Stimulated activated effector memory CD8-positive, alpha-beta T cell treated with anti-CD3 and anti-CD28 coated beads, Interleukin-12 subunit alpha, Interleukin-12 subunit beta, amount 100 ng/mL, for 72 hours (primary cell): ENCODE measurements around the gene CYP1A2.
"Not testable (repeated sequence)": the region's sequence is repeated elsewhere in the genome, so short reads cannot be mapped to it uniquely, and the experiment has no call there.

Experiments
- ATAC-seq: fragments of 150-1000 bp; cut with Tn5 transposase; 2 replicates; pipeline ENCODE4 v1.10.0; 2021
- DNase-seq, 2 donors: peaks; one replicate each; pipeline ENCODE4 v3.0.0; 2021 to 2022; ENCODE audit warnings: low spot score in 2 of 2
- H3K27ac Mint-ChIP-seq: one replicate; pipeline ENCODE4 v1.8.0; 2022; ENCODE audit warnings: mild to moderate bottlenecking, mixed read lengths
- H3K36me3 Mint-ChIP-seq: one replicate; pipeline ENCODE4 v1.8.0; 2022; ENCODE audit warnings: mild to moderate bottlenecking, mixed read lengths
- H3K4me1 Mint-ChIP-seq: one replicate; pipeline ENCODE4 v1.8.0; 2022; ENCODE audit warnings: mixed read lengths
- H3K4me3 Mint-ChIP-seq: one replicate; pipeline ENCODE4 v1.8.0; 2022; ENCODE audit warnings: mild to moderate bottlenecking, mixed read lengths
- H3K9me3 Mint-ChIP-seq: one replicate; pipeline ENCODE4 v1.8.0; 2022; ENCODE audit warnings: mixed read lengths

The CYP1A2 gene

GRCh38 chr15:74728699-74729098 lies 19.9 kb upstream of the CYP1A2 start:
- H3K4me1 Mint-ChIP-seq: peaks cover 23% of the 10 kb centered on the region
- ATAC-seq, H3K27ac Mint-ChIP-seq, H3K9me3 Mint-ChIP-seq, DNase-seq, H3K36me3 Mint-ChIP-seq, H3K4me3 Mint-ChIP-seq: not testable (repeated sequence)

DNA sequence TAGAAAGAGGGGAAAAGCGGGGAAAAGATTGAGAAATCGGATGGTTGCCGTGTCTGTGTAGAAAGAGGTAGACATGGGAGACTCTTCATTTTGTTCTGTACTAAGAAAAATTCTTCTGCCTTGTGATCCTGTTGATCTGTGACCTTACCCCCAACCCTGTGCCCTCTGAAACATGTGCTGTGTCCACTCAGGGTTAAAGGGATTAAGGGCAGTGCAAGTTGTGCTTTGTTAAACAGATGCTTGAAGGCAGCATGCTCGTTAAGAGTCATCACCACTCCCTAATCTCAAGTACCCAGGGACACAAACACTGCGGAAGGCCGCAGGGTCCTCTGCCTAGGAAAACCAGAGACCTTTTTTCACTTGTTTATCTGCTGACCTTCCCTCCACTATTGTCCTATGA lies 19.3 kb upstream of the CYP1A2 start:
- not testable (repeated sequence) for H3K27ac Mint-ChIP-seq, DNase-seq, ATAC-seq, H3K9me3 Mint-ChIP-seq, H3K36me3 Mint-ChIP-seq, H3K4me3 Mint-ChIP-seq
- peaks cover 19% of the 10 kb centered on the region for H3K4me1 Mint-ChIP-seq

DNA sequence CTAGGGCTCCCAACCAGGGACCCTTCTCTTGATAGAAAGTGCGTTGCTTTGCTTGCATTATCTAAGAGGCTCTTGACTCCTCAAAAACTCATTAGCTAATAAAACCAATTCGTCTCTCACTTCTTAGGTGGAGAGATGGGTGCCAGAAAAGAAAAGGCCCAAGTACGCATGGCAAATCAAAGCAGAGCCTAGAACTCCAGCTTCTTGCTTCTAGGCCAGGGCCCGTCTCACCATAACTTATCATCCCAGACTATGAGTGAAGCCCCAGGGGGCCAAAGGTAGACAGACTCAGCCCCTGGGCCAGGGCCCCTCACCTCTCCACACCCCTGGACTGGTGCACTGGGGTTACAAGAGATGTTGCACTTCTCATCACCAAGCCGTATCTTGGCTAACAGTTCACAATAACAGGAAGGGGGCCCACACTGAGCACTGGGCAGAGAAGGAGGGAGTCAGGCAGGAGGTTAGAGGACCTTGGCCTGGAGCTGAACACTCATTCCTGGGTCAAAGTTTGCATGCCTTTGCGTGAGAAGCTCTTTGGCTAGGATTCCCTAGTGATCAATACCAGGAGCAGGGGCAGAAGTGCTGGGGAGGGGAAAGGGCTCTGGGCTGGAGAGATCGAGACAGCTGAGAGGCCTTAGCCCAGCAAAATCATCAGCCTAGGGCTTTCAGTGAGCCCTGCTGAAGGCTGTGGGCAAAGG lies 17.9 kb upstream of the CYP1A2 start:
- Mint-ChIP-seq H3K27ac (peak overlapping the region; percentile 14), H3K4me3 (no peak overlapping the region), H3K4me1 (peaks cover 9% of the 10 kb centered on the region), H3K9me3 (no peaks in the 10 kb centered on the region), H3K36me3 (no peaks in the 10 kb centered on the region)
- ATAC-seq: no peak
- DNase-seq: no peak

GRCh38 chr15:74732846-74733245 lies 15.8 kb upstream of the CYP1A2 start:
- H3K4me3 Mint-ChIP-seq: no peak overlapping the region
- peaks cover 5% of the 10 kb centered on the region for H3K9me3 Mint-ChIP-seq
- peaks cover 5% of the 10 kb centered on the region for H3K36me3 Mint-ChIP-seq
- ATAC-seq: no peak
- DNase-seq: no peak
- no peaks in the 10 kb centered on the region for H3K4me1 Mint-ChIP-seq
- no peak overlapping the region for H3K27ac Mint-ChIP-seq

DNA sequence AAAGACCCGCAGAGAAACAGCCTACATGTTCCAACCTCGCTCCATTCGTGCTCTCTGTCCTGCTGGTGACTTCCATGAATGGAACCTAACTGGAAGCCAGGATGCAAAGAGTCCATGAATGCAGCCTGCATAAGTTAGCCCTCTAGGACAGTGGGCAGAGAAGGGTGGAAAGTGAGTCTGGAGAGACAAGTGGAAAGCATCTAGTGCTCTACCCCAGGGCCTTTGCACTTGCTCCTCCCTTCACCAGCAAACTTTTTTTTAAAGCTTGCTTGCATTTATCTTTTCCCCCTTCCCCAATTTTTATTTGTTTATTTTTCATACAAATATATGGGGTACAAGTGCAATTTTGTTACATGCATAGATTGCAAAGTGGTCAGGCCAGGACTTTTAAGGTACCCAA lies 15.4 kb upstream of the CYP1A2 start:
- no peaks in the 10 kb centered on the region for H3K4me1 Mint-ChIP-seq
- H3K36me3 Mint-ChIP-seq: peaks cover 5% of the 10 kb centered on the region
- no peak overlapping the region for H3K4me3 Mint-ChIP-seq
- H3K27ac Mint-ChIP-seq: no peak overlapping the region
- DNase-seq: no peak
- ATAC-seq: no peak
- peaks cover 9% of the 10 kb centered on the region for H3K9me3 Mint-ChIP-seq

GRCh38 chr15:74735305-74735704 lies 13.3 kb upstream of the CYP1A2 start:
- Mint-ChIP-seq H3K36me3 (peaks cover 5% of the 10 kb centered on the region), H3K4me3 (no peak overlapping the region), H3K9me3 (peaks cover 9% of the 10 kb centered on the region), H3K4me1 (no peaks in the 10 kb centered on the region), H3K27ac (no peak overlapping the region)
- ATAC-seq (no peak), DNase-seq (no peak)

DNA sequence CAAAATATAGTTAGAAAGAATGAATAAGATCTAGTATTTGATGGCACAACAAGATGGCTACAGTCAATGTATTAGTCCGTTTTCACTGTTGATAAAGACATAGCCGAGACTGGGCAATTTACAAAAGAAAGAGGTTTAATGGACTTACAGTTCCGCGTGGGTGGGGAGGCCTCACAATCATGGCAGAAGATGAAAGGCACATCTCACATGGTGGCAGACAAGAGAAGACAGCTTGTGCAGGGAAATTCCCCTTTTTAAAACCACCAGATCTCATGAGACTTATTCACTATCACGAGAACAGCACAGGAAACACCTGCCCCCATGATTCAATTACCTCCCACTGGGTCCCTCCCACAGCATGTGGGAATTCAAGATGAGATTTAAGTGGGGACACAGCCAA lies 10.4 kb upstream of the CYP1A2 start:
- H3K36me3 Mint-ChIP-seq, ATAC-seq, H3K4me3 Mint-ChIP-seq, DNase-seq, H3K4me1 Mint-ChIP-seq, H3K27ac Mint-ChIP-seq: not testable (repeated sequence)
- peaks cover 12% of the 10 kb centered on the region for H3K9me3 Mint-ChIP-seq

GRCh38 chr15:74742422-74742821 lies 6.2 kb upstream of the CYP1A2 start:
- H3K4me1 Mint-ChIP-seq: no peaks in the 10 kb centered on the region
- H3K27ac Mint-ChIP-seq: no peak overlapping the region
- H3K4me3 Mint-ChIP-seq: no peak overlapping the region
- H3K9me3 Mint-ChIP-seq: peaks cover 9% of the 10 kb centered on the region
- DNase-seq (no peak), ATAC-seq (no peak)
- H3K36me3 Mint-ChIP-seq: no peaks in the 10 kb centered on the region

DNA sequence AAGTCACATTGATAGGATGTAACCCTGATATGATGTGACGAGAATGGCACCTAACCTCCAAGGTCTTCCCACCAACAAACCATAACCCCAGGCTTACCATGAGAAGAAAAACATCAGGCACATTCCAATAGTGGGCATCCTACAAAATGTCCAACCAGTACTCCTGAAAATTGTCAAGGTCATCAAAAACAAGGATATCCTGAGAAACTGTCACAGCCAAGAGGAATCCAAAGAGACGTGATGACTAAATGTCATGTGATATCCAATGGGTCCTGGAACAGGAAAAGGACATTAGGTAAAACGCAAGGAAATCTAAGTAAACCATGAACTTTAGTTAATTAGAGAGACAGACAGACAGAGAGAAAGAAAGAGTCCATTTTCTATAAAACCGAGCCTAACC lies 2.3 kb upstream of the CYP1A2 start:
- no peak for ATAC-seq
- H3K4me3 Mint-ChIP-seq: no peak overlapping the region
- no peaks in the 10 kb centered on the region for H3K36me3 Mint-ChIP-seq
- H3K4me1 Mint-ChIP-seq: no peaks in the 10 kb centered on the region
- peaks cover 3% of the 10 kb centered on the region for H3K9me3 Mint-ChIP-seq
- no peak overlapping the region for H3K27ac Mint-ChIP-seq
- no peak for DNase-seq

DNA sequence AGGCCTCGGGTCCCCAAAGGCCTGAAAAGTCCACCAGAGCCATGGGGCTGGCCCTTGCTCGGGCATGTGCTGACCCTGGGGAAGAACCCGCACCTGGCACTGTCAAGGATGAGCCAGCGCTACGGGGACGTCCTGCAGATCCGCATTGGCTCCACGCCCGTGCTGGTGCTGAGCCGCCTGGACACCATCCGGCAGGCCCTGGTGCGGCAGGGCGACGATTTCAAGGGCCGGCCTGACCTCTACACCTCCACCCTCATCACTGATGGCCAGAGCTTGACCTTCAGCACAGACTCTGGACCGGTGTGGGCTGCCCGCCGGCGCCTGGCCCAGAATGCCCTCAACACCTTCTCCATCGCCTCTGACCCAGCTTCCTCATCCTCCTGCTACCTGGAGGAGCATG lies 1.2 kb downstream of the CYP1A2 start:
- Mint-ChIP-seq H3K27ac (no peak overlapping the region), H3K4me1 (no peaks in the 10 kb centered on the region), H3K36me3 (no peaks in the 10 kb centered on the region), H3K4me3 (no peak overlapping the region), H3K9me3 (no peaks in the 10 kb centered on the region)
- no peak for DNase-seq
- no peak for ATAC-seq

DNA sequence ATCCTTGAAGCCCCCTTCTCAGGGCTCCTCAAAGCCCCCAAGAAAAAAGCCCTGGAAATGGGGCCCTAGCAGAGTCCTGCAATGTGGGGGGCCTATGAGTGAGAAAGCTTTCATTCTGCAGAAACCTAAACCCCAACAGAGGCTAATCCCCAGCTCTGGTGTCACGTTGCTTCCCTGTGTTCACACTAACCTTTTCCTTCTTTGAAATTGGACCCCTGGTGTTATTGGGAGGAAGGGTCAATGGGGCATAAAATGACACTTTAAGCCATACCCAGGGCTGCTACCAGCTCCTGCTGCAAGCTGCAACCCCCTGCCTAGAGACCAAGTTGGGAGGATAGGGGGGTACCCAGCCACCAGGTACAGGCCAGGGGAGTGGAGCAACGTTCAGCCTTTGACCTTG lies 2.1 kb downstream of the CYP1A2 start:
- H3K4me1 Mint-ChIP-seq: no peaks in the 10 kb centered on the region

DNA sequence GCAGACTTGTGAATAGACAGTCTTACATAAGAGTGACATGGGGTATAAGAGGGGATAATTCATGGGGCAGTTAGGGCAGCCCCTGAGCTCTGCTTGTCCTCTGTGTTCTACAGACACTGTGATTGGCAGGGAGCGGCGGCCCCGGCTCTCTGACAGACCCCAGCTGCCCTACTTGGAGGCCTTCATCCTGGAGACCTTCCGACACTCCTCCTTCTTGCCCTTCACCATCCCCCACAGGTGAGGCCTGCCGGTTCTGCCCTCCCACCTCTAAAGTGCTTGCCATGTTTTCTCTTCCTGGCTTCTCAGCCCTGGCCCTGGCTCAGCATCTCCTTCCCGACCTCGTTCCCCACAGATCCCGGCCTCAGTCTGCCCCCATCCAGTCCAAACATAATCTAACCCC lies 3.4 kb downstream of the CYP1A2 start:
- H3K36me3 Mint-ChIP-seq: no peaks in the 10 kb centered on the region
- ATAC-seq (no peak), DNase-seq (no peak)
- no peaks in the 10 kb centered on the region for H3K4me1 Mint-ChIP-seq
- no peak overlapping the region for H3K4me3 Mint-ChIP-seq
- H3K9me3 Mint-ChIP-seq: no peaks in the 10 kb centered on the region
- H3K27ac Mint-ChIP-seq: peak overlapping the region; percentile 43

More for the DNA sequence above, 2.1 kb downstream of the CYP1A2 start:
- Mint-ChIP-seq H3K9me3 (no peaks in the 10 kb centered on the region), H3K36me3 (no peaks in the 10 kb centered on the region), H3K27ac (no peak overlapping the region), H3K4me3 (no peak overlapping the region)
- DNase-seq (no peak), ATAC-seq (no peak)

- DNase-seq (no peak), ATAC-seq (no peak)
- Mint-ChIP-seq H3K9me3 (no peaks in the 10 kb centered on the region), H3K4me3 (no peak overlapping the region), H3K27ac (no peak overlapping the region), H3K36me3 (no peaks in the 10 kb centered on the region), H3K4me1 (no peaks in the 10 kb centered on the region)
Observed at GRCh38 chr15:74752531-74752930, 3.9 kb downstream of the CYP1A2 start.

- no peak for DNase-seq
- no peak for ATAC-seq
- H3K4me3 Mint-ChIP-seq: no peak overlapping the region
- no peaks in the 10 kb centered on the region for H3K4me1 Mint-ChIP-seq
- no peaks in the 10 kb centered on the region for H3K9me3 Mint-ChIP-seq
- no peak overlapping the region for H3K27ac Mint-ChIP-seq
- no peaks in the 10 kb centered on the region for H3K36me3 Mint-ChIP-seq
Observed at GRCh38 chr15:74754593-74755215, 6.1 kb downstream of the CYP1A2 start.

DNA sequence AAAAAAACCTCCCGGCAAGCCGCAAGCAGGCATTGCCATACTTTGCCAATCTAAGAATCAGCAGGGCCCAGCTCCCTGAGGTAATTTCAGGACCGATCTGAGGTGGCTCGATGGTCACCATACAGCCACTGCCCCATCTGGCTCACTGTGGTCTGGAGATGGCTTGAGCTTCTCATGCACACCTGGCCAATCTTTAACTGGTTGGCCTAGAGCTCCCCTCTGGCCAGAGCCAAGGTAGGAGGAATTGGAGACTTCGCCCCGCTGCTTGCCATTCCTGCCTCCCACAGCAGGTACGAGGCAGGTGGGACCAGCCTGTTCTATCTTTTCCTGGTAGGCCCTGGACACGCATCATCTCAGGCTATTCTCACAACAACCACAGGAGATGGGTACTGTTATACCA lies 10.1 kb downstream of the CYP1A2 start:
- ATAC-seq (no peak), DNase-seq (no peak)
- Mint-ChIP-seq H3K27ac (no peak overlapping the region), H3K4me1 (no peaks in the 10 kb centered on the region), H3K36me3 (no peaks in the 10 kb centered on the region), H3K9me3 (no peaks in the 10 kb centered on the region), H3K4me3 (no peak overlapping the region)

DNA sequence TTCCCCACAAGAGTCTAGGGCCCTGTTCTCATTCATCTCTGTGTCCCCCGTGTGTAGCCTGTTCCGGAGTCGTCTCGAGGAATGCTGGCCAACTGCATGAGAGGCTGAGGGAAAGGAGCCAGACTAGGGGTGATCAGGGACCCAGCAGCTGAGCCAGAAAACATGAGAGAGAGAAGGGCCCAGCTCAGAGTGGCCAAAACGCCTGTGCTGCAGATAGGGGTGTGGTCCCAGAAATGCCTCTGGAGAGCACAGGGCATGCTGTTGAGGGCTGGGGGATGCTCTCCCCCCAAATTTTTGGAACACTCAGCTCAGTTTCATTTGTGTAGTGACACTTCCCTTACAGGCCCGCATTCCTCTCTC lies 14.1 kb downstream of the CYP1A2 start:
- H3K27ac Mint-ChIP-seq: no peak overlapping the region

More for the DNA sequence above, 14.1 kb downstream of the CYP1A2 start:
- Mint-ChIP-seq H3K4me1 (no peaks in the 10 kb centered on the region), H3K4me3 (no peak overlapping the region), H3K36me3 (no peaks in the 10 kb centered on the region), H3K9me3 (no peaks in the 10 kb centered on the region)
- ATAC-seq (no peak), DNase-seq (no peak)
